CD4-positive, alpha-beta T cell (primary cell): ENCODE results near the gene NUFIP1. TPM values are rescaled to one million over a fixed set of nuclear protein-coding genes. Genes with fewer than 3 reads are reported as not detected.

Experiments
- ATAC-seq: fragments of 200-7000 bp; cut with Tn5 transposase; one replicate; pipeline ENCODE4 v1.10.0; 2022; ENCODE audit warnings: mild to moderate bottlenecking; ENCODE audit not compliant: poor library complexity
- CTCF ChIA-PET: fragments of 350-600 bp; sonication (Branson Sonifier 250); formaldehyde crosslinking; loops from one replicate; lab custom pipeline; 2021; ENCODE audit warnings: antibody characterized with exemption, inconsistent platforms; lab: Charles Lee
- POLR2A ChIA-PET: fragments of 350-600 bp; sonication (Branson Sonifier 250); formaldehyde crosslinking; loops from one replicate; lab custom pipeline; 2021; ENCODE audit warnings: antibody characterized with exemption, inconsistent platforms; lab: Charles Lee
- DNase-seq, 14 experiments: peaks; one replicate each; pipeline ENCODE4 v3.0.0-alpha.2; 2013 to 2020; ENCODE audit warnings: mixed read lengths in 2 of 14
- H3K27ac ChIP-seq, 2 donors: one replicate each; pipeline versions ENCODE4 v1.5.1 to v1.7.0; 2013; ENCODE audit warnings: low read length in 2 of 2, low read depth in 1 of 2, mild to moderate bottlenecking in 1 of 2
- H3K27me3 ChIP-seq, 2 experiments: 1 replicate in 1 of 2; 2 replicates in 1 of 2; pipeline versions ENCODE4 v1.6.1 to v1.7.0; 2013; ENCODE audit warnings: low read length in 2 of 2, control low read depth in 1 of 2, mild to moderate bottlenecking in 1 of 2, moderate library complexity in 1 of 2; ENCODE audit not compliant: insufficient read depth in 2 of 2, control insufficient read depth in 1 of 2
- H3K36me3 ChIP-seq: one replicate; pipeline ENCODE4 v1.6.1; 2013; ENCODE audit warnings: low read length, control low read depth; ENCODE audit not compliant: insufficient read depth
- H3K4me1 ChIP-seq: one replicate; pipeline ENCODE4 v1.6.1; 2013; ENCODE audit warnings: low read length, control low read depth; ENCODE audit not compliant: insufficient read depth
- H3K4me3 ChIP-seq: one replicate; pipeline ENCODE4 v1.5.1; 2013; ENCODE audit warnings: mild to moderate bottlenecking, low read length, moderate library complexity
- H3K9me3 ChIP-seq, 2 experiments: 1 replicate in 1 of 2; 2 replicates in 1 of 2; pipeline versions ENCODE4 v1.6.1 to v1.7.0; 2013; ENCODE audit warnings: low read length in 2 of 2, mild to moderate bottlenecking in 2 of 2, control low read depth in 1 of 2, moderate library complexity in 1 of 2; ENCODE audit not compliant: control insufficient read depth in 1 of 2, insufficient read depth in 1 of 2
- H3K27ac Mint-ChIP-seq: one replicate; pipeline ENCODE4 v1.8.0; 2020; ENCODE audit warnings: mixed read lengths
- H3K27me3 Mint-ChIP-seq: one replicate; pipeline ENCODE4 v1.8.0; 2021; ENCODE audit warnings: mixed read lengths
- H3K36me3 Mint-ChIP-seq: one replicate; pipeline ENCODE4 v1.8.0; 2021; ENCODE audit warnings: low read depth, mixed read lengths
- H3K4me1 Mint-ChIP-seq: one replicate; pipeline ENCODE4 v1.8.0; 2021; ENCODE audit warnings: low read depth, mixed read lengths
- H3K4me3 Mint-ChIP-seq: one replicate; pipeline ENCODE4 v1.8.0; 2020; ENCODE audit warnings: mild to moderate bottlenecking, mixed read lengths
- H3K9me3 Mint-ChIP-seq: one replicate; pipeline ENCODE4 v1.8.0; 2020; ENCODE audit warnings: mixed read lengths
- CTCF ChIP-seq: fragments of 200-600 bp; IDR thresholded peaks from one replicate; pipeline ENCODE4 v1.8.0; 2022; ENCODE audit warnings: antibody characterized with exemption, mild to moderate bottlenecking
- intact Hi-C, 2 experiments: fragments of 100-400 bp; cut with DNase I in 1 of 2; cut with micrococcal nuclease in 1 of 2; formaldehyde crosslinking; loops; one replicate each; pipeline versions ENCODE4 v1.15.1 to v1.9.0; 2023 to 2025; cut with DNase I, micrococcal nuclease
- total RNA-seq, 174 experiments: library from RNA in 2 of 174; stranded (reverse) in 2 of 174; gene quantifications; one replicate each; pipeline ENCODE4 v1.2.3 and lab custom pipeline; 2021 to 2026

NUFIP1 gene
- total RNA-seq, 2 experiments from 2014 or later = 4.3 to 4.4 TPM

GRCh38 chr13:44976196-44976595 lies 13.1 kb downstream of the NUFIP1 start:
- H3K36me3 ChIP-seq = peaks cover 42% of the 10 kb centered on the region
- DNase-seq (no peak), ATAC-seq (no peak)
- no peak for TF ChIP-seq CTCF
- H3K9me3 Mint-ChIP-seq = no peaks in the 10 kb centered on the region
- no peak overlapping the region for H3K27ac Mint-ChIP-seq
- H3K4me1 ChIP-seq = no peaks in the 10 kb centered on the region
- H3K36me3 Mint-ChIP-seq = peaks cover 29% of the 10 kb centered on the region
- POLR2A ChIA-PET = no interaction called here
- intact Hi-C loops = no loop called here
- H3K27me3 ChIP-seq = no peaks in the 10 kb centered on the region
- H3K27me3 Mint-ChIP-seq = no peaks in the 10 kb centered on the region
- no peak overlapping the region for H3K4me3 Mint-ChIP-seq
- CTCF ChIA-PET = interaction anchor here (0.7 kb wide), 1 partner anchor 333 kb away, joined by 5 read pairs; no protein-coding TSS in a partner anchor
- H3K27ac ChIP-seq = no peak overlapping the region
- no peak overlapping the region for H3K4me3 ChIP-seq
- H3K9me3 ChIP-seq = no peaks in the 10 kb centered on the region
- H3K4me1 Mint-ChIP-seq = no peaks in the 10 kb centered on the region

DNA sequence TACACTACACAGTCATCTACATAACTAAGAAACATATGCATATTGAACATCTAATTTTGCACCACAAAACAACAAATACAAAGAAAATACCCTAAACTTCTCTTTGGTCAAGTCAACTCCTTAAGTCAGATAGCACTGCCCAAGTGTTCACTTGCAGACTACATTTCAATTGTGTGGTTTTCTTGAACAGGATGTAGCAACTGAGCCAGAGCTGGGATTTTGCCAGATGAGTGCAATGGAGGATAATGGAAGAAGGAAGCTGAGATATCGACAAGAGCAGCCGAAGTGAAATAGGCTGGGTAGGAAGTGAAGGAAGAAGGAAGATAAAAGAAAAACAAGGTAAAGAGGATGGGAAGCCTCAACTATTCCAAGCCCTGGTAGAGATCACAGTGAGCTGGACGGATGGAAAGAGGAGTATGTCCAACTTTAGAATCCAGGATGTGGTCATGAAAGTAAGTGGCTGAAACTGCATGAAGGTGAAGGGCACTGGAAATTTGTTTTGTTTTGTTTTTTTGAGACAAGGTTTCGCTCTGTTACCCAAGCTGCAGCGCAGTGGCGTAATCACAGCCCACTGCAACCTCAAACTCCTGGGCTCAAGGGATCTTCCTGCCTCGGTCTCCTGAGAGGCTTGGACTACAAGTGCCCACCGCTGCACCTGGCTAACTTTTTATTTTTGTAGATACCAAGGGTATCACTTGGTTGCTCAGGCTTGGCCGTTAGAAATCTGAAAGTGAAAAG lies 15.0 kb downstream of the NUFIP1 start:
- Histone ChIP-seq H3K27ac (no peak overlapping the region), H3K4me1 (no peaks in the 10 kb centered on the region), H3K9me3 (no peaks in the 10 kb centered on the region), H3K27me3 (no peaks in the 10 kb centered on the region), H3K36me3 (peaks cover 29% of the 10 kb centered on the region), H3K4me3 (no peak overlapping the region)
- no peak for TF ChIP-seq CTCF
- H3K27me3 Mint-ChIP-seq = no peaks in the 10 kb centered on the region
- no peaks in the 10 kb centered on the region for H3K4me1 Mint-ChIP-seq
- DNase-seq (no peak), ATAC-seq (no peak)
- intact Hi-C loops = loop anchor here (5.0 kb wide), 2 partner anchors 57 to 1067 kb away; no protein-coding TSS in a partner anchor
- H3K9me3 Mint-ChIP-seq = no peaks in the 10 kb centered on the region
- H3K27ac Mint-ChIP-seq = no peak overlapping the region
- POLR2A ChIA-PET = no interaction called here
- no peak overlapping the region for H3K4me3 Mint-ChIP-seq
- CTCF ChIA-PET = no interaction called here
- H3K36me3 Mint-ChIP-seq = peaks cover 13% of the 10 kb centered on the region

DNA sequence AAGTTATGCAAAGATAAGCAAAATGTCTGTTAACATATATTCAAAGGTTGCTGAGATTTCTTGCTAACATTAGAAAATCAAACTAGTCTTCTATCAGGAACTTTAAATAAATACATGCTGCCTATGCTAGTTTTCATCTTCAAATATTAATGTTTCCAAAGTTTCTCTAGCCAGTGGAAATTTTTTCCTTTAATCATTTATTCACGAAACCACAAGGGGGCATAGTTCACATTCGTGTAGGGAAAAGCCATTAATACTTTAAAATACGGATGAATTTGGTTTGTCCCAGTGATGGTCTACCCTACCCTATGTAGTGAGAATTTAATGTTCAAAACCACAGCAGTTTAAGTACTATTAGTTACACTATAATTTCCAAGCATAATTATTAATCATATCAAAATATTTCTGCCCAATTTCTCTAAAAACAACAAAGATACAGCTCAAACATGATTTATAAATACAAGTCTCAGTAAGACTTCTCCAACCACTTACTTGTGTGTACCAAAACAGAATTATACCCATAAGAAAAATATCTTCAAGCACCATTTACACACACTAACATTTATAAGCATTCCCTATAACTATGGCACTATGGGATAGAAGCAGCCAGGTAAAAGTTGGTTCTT lies 16.2 kb downstream of the NUFIP1 start:
- Histone ChIP-seq H3K4me3 (no peak overlapping the region), H3K36me3 (peaks cover 18% of the 10 kb centered on the region), H3K27me3 (no peaks in the 10 kb centered on the region), H3K27ac (no peak overlapping the region), H3K9me3 (no peaks in the 10 kb centered on the region), H3K4me1 (no peaks in the 10 kb centered on the region)
- H3K36me3 Mint-ChIP-seq = peaks cover 6% of the 10 kb centered on the region
- H3K27me3 Mint-ChIP-seq = no peaks in the 10 kb centered on the region
- DNase-seq = peak in 3 of 14 experiments; percentile 28 to 31 (median 29)
- no peak overlapping the region for H3K27ac Mint-ChIP-seq
- no peaks in the 10 kb centered on the region for H3K4me1 Mint-ChIP-seq
- no peaks in the 10 kb centered on the region for H3K9me3 Mint-ChIP-seq
- TF ChIP-seq CTCF = peak; percentile 70
- ChIA-PET POLR2A (no interaction called here), CTCF (interaction anchor here (0.5 to 1.3 kb wide), 2 partner anchors 48 to 55 kb away, joined by 3 read pairs; no protein-coding TSS in a partner anchor)
- intact Hi-C loops = loop anchor here (5.0 kb wide), 2 partner anchors 56 to 1066 kb away; no protein-coding TSS in a partner anchor
- H3K4me3 Mint-ChIP-seq = no peak overlapping the region
- ATAC-seq = no peak
